C4-2B (cell line): Measurements from ENCODE around the gene ERBB4.
"Not testable (repeated sequence)": the region's sequence is repeated elsewhere in the genome, so short reads cannot be mapped to it uniquely, and the experiment has no call there.

Experiments used
- H3K27ac ChIP-seq: fragments of 450-650 bp; 2 replicates; pipeline ENCODE4 v1.5.1; 2017
- CTCF ChIP-seq: fragments of 450-650 bp; conservative IDR thresholded peaks from 2 replicates; pipeline ENCODE4 v1.5.1; 2017; ENCODE audit warnings: mild to moderate bottlenecking
- ZFX ChIP-seq: fragments of 450-650 bp; IDR thresholded peaks from 2 replicates; pipeline ENCODE4 v1.6.1; 2017

ERBB4 gene

GRCh38 chr2:211599146-211599545, 939.5 kb downstream of the ERBB4 start:
- TF ChIP-seq ZFX (no peak), CTCF (no peak)
- no peak overlapping the region for H3K27ac ChIP-seq

DNA sequence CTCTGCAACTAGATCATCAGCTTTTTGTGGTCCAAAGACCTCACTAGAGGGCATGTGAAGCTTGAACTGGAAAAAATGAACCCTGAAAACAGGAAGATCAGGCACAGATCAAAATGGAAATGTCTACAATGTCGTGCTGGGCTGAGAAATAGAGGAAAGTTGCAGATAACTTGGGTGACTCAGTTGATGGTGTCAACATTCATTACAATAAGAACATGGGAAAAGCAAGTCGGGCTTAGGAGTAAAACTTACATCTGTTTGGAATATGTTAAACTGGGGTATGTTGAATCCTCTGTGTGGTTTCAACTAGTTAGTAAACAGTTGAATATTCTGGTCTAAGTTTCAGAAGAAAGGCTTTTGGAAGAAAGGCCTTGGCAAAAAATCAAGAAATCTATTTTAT, 940.4 kb downstream of the ERBB4 start:
- TF ChIP-seq CTCF (no peak), ZFX (no peak)
- H3K27ac ChIP-seq = no peak overlapping the region

- not testable (repeated sequence) for H3K27ac ChIP-seq
Measured at GRCh38 chr2:211592006-211592405, 946.6 kb downstream of the ERBB4 start.

GRCh38 chr2:211591426-211591825, 947.2 kb downstream of the ERBB4 start:
- H3K27ac ChIP-seq = no peak overlapping the region
- TF ChIP-seq ZFX = no peak
- no peak for TF ChIP-seq CTCF

DNA sequence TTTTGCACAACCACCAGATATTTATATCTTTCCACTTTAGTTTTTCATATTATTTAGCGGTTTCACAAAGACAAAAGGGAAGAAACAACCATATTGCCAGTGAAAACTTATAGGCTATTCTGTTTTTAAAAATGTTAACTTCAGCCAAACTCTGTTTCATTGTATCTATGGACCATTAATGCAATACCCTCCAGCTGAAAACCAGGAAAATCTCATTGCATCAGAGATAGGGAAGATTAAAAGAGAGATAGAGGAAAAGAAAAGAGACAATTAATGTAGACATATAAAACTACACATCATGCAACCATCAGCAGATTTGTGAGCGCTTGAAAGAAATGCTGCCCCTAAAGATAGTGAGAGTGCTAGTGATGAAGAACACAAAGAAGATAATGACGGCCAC, 970.2 kb downstream of the ERBB4 start:
- H3K27ac ChIP-seq = no peak overlapping the region
- no peak for TF ChIP-seq CTCF
- TF ChIP-seq ZFX = no peak

DNA sequence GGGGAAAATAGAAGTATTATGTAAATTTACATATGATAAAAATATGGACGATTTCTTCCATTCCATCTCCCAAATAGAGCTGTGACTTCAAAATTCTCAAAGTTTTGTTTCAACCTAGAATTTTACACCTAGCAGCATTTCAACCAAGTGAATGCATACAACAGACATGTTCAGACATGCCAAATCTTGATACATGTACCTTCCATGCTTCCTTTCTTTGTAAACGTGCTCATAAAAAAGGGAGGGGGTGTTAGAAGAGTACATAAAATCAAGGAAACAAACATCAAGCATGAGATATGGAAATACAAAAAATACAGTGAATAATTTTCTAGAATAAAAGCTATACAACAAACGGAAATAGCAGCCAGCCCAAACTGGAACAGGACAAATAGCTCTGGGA, 974.2 kb downstream of the ERBB4 start:
- no peak for TF ChIP-seq ZFX
- TF ChIP-seq CTCF = no peak
- no peak overlapping the region for H3K27ac ChIP-seq

DNA sequence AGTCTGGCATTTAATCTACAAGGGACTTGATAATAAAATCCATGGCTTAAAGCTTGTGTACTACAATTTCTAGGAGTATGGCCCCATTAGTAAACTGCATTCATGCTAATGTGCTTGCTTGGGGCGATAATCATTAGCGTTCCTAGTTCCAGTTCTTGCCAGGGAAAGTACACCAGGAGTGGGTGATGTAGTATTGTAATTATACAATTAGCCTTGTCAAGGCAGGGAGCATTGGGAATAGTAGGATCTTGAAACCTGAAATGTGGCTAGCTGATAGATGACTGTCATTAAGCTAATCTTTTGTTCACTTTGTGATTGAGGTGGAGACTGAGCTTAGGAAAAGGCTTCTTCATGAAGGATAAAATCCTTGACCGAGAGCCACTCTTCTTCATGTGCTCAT, 993.0 kb downstream of the ERBB4 start:
- TF ChIP-seq CTCF = no peak
- no peak for TF ChIP-seq ZFX
- H3K27ac ChIP-seq = no peak overlapping the region

DNA sequence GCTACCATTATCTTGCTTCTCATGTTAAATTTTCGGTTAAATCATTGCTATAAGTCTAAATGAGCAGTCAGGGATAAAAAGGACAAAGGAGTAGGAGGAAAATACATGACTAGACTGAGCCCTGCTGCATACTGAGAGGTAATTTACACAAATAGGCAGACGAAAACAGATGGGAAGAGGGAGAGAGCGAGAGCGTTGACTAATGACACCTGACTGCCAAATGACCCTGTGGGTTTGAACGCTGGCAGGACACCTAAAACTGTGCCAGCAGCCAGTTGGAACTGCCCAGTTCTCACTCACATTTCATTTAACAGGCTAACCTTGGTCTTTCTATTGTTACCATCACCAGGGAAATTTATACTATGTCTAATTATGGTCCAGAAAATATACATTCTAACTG, 1004.0 kb downstream of the ERBB4 start:
- no peak overlapping the region for H3K27ac ChIP-seq
- TF ChIP-seq ZFX = no peak
- TF ChIP-seq CTCF = no peak

DNA sequence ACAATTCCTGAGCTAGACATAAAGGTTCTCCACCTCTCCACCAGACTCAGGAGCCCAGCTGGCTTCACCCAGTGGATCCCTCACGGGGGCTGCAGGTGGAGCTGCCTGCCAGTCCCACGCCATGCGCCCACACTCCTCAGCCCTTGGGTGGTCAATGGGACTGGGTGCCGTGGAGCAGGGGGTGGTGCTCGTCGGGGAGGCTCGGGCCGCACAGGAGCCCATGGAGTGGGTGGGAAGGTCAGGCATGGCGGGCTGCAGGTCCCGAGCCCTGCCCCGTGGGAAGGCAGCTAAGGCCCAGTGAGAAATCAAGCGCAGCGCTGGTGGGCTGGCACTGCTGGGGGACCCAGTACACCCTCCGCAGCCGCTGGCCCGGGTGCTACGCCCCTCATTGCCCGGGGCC, 1014.4 kb downstream of the ERBB4 start:
- H3K27ac ChIP-seq = not testable (repeated sequence)
